ENCODE results near the gene SLC38A7.

GRCh38 chr16:58636466-58636865 lies 48.1 kb downstream of the SLC38A7 start:
- TF ChIP-seq CTCF (IDR thresholded peaks at IDR 0.05) (no peak), EZH2 (IDR thresholded peaks at IDR 0.05; ENCODE audit: borderline replicate concordance, insufficient read depth, low read depth, low read length, poor library complexity, severe bottlenecking) (no peak)

Data from B cell (primary cell).